Suppressor macrophage (primary cell): Measurements from ENCODE around the gene WDR62.
"Not testable (repeated sequence)": the region's sequence is repeated elsewhere in the genome, so short reads cannot be mapped to it uniquely, and the experiment has no call there.

Experiments
- DNase-seq, 4 experiments: peaks; one replicate each; pipeline ENCODE4 v3.0.0-alpha.2; 2020 to 2022

The WDR62 gene

GRCh38 chr19:36040495-36040894 is 14.2 kb upstream of the WDR62 start:
- DNase-seq = no peak

GRCh38 chr19:36041092-36041491 is 13.6 kb upstream of the WDR62 start:
- DNase-seq = not testable (repeated sequence)

- peak; percentile 41 to 76 (median 63) for DNase-seq
Observed at GRCh38 chr19:36041831-36042230, 12.9 kb upstream of the WDR62 start.

GRCh38 chr19:36043952-36044351 is 10.7 kb upstream of the WDR62 start:
- no peak for DNase-seq

- no peak for DNase-seq
Observed at GRCh38 chr19:36046443-36047050, 8.2 kb upstream of the WDR62 start.

- no peak for DNase-seq
Observed at GRCh38 chr19:36047835-36048234, 6.9 kb upstream of the WDR62 start.

GRCh38 chr19:36049080-36049698 is 5.5 kb upstream of the WDR62 start:
- DNase-seq = no peak

GRCh38 chr19:36051236-36051635 is 3.5 kb upstream of the WDR62 start:
- DNase-seq = no peak

GRCh38 chr19:36051637-36052036 is 3.1 kb upstream of the WDR62 start:
- DNase-seq = no peak

- DNase-seq = peak; percentile 100
Observed at GRCh38 chr19:36054119-36054732, 471 bp upstream of the WDR62 start, which contains the start of gene THAP8. TSS of gene THAP8 (minus strand) at chr19:36054285. CDS start at chr19:36054217, 68 bp downstream.

- no peak for DNase-seq
Observed at GRCh38 chr19:36058481-36059179, 3.9 kb downstream of the WDR62 start.

GRCh38 chr19:36059180-36059910 is 4.6 kb downstream of the WDR62 start:
- DNase-seq = no peak

GRCh38 chr19:36060430-36060829 is 5.7 kb downstream of the WDR62 start:
- DNase-seq = peak; percentile 31 to 71 (median 51)

- no peak for DNase-seq
Observed at GRCh38 chr19:36061367-36061766, 6.7 kb downstream of the WDR62 start.

- DNase-seq = peak; percentile 25 to 66 (median 61)
Observed at GRCh38 chr19:36064826-36065225, 10.1 kb downstream of the WDR62 start.

GRCh38 chr19:36067681-36068080 is 13.0 kb downstream of the WDR62 start:
- DNase-seq = no peak

- DNase-seq = not testable (repeated sequence)
Observed at GRCh38 chr19:36068810-36069499, 14.3 kb downstream of the WDR62 start.

GRCh38 chr19:36072081-36072480 is 17.4 kb downstream of the WDR62 start:
- no peak for DNase-seq

- DNase-seq = no peak
Observed at GRCh38 chr19:36073121-36073876, 18.6 kb downstream of the WDR62 start.

GRCh38 chr19:36079389-36079945 is 24.8 kb downstream of the WDR62 start:
- DNase-seq = peak; percentile 24 to 55 (median 37)

- DNase-seq = no peak
Observed at GRCh38 chr19:36081385-36081784, 26.7 kb downstream of the WDR62 start.
